ENCODE data around the gene LTF.

GRCh38 chr3:46477145-46477544 lies 12.4 kb upstream of the LTF start:
- TF ChIP-seq CTCF (IDR thresholded peaks at IDR 0.05) (no peak), POLR2A (IDR thresholded peaks at IDR 0.05) (no peak)
